GM12878 (cell line): Measurements from ENCODE around the gene FSIP1.

Experiments
- POLR2A ChIP-seq: IDR thresholded peaks from 2 replicates; pipeline ENCODE4 v1.6.1; 2011; ENCODE audit warnings: low read depth, mild to moderate bottlenecking, low read length
- TF ChIP-seq, protein P1 (sequence below): IDR thresholded peaks from 2 replicates; pipeline ENCODE4 v1.6.1; 2012; ENCODE audit warnings: low read depth, low read length, improper control_type of control experiment

DNA sequence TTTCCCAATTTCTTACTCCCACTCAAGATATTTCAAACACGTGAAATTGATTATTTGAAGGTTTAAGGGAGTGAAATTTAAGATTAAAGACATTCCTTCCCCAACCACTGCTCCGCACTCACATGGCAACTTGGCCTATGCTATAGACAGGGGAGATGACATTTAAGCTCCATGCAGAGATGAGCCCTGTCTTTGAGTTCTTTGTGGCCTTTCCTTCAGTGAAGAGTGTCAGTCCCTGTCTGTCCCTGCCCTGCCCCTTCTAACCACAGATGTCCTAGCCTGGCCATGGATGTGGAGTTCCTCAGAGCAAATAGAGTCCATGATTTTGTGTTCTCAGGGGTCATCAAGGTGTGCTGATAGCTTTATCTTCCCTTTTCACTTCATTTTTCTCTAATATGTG lies 231.2 kb downstream of the FSIP1 start:
- no peak for TF ChIP-seq POLR2A
- TF ChIP-seq, protein P1, sequence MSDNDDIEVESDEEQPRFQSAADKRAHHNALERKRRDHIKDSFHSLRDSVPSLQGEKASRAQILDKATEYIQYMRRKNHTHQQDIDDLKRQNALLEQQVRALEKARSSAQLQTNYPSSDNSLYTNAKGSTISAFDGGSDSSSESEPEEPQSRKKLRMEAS = no peak
